H1 (cell line): ENCODE results near the gene STXBP6. TPM values are rescaled to one million over a fixed set of nuclear protein-coding genes. Genes with fewer than 3 reads are reported as not detected.

ENCODE experiments used
- CTCF ChIA-PET: fragments of 300-600 bp; sonication (Branson Sonifier 250); formaldehyde crosslinking; loops from one replicate; lab custom pipeline; 2021; ENCODE audit not compliant: partially characterized antibody; lab: Charles Lee
- POLR2A ChIA-PET: fragments of 300-600 bp; sonication (Branson Sonifier 250); formaldehyde crosslinking; loops from one replicate; lab custom pipeline; 2021; ENCODE audit warnings: inconsistent platforms; ENCODE audit not compliant: partially characterized antibody; lab: Charles Lee
- DNase-seq, 2 experiments: peaks; one replicate each; pipeline versions ENCODE4 v3.0.0 to v3.0.0-alpha.2; 2010 to 2022; ENCODE audit warnings: low spot score in 2 of 2, low read depth in 1 of 2, mixed read lengths in 1 of 2
- FAIRE-seq: peaks from 2 replicates; lab custom pipeline; 2011; peaks lifted over from hg19 to GRCh38; lab: Jason Lieb, UNC
- H2AFZ ChIP-seq: 2 replicates; pipeline ENCODE4 v1.8.1; 2012; ENCODE audit warnings: low read length, inconsistent platforms
- H2AK5ac ChIP-seq: 2 replicates; pipeline ENCODE4 v1.6.1; 2013; ENCODE audit warnings: low read depth, low read length
- H2BK120ac ChIP-seq: replicated peaks from 2 replicates; pipeline ENCODE3; 2013; ENCODE audit warnings: low read depth, low read length, inconsistent platforms
- H2BK12ac ChIP-seq: 2 replicates; pipeline ENCODE4 v1.6.1; 2013; ENCODE audit warnings: low read depth, low read length
- H2BK15ac ChIP-seq: 2 replicates; pipeline ENCODE4 v1.6.1; 2013; ENCODE audit warnings: low read length
- H2BK20ac ChIP-seq: 2 replicates; pipeline ENCODE4 v1.6.1; 2013; ENCODE audit warnings: low read length
- H2BK5ac ChIP-seq: 2 replicates; pipeline ENCODE4 v1.6.1; 2013; ENCODE audit warnings: low read depth, low read length
- H3K14ac ChIP-seq: 2 replicates; pipeline ENCODE4 v1.6.1; 2013; ENCODE audit warnings: inconsistent platforms; ENCODE audit not compliant: insufficient read length
- H3K18ac ChIP-seq: 2 replicates; pipeline ENCODE4 v1.6.1; 2013; ENCODE audit warnings: low read length; ENCODE audit errors: extremely low read depth
- H3K23ac ChIP-seq: 2 replicates; pipeline ENCODE4 v1.6.1; 2013; ENCODE audit warnings: inconsistent platforms; ENCODE audit not compliant: insufficient read length
- H3K23me2 ChIP-seq: 2 replicates; pipeline ENCODE4 v1.6.1; 2013; ENCODE audit warnings: low read depth, low read length
- H3K27ac ChIP-seq: 2 replicates; pipeline ENCODE4 v1.6.1; 2011; ENCODE audit warnings: low read depth, low read length, inconsistent platforms
- H3K27me3 ChIP-seq, 4 experiments: replicated peaks in 1 of 4; 1 replicate in 1 of 4; 2 replicates in 3 of 4; pipeline versions ENCODE4 v1.6.1 to v1.8.1; 2011 to 2013; ENCODE audit warnings: low read length in 3 of 4, mild to moderate bottlenecking in 3 of 4, inconsistent platforms in 2 of 4, mixed read lengths in 2 of 4, moderate library complexity in 1 of 4; ENCODE audit not compliant: control insufficient read depth in 3 of 4, insufficient read depth in 3 of 4; ENCODE audit errors: extremely low read depth in 1 of 4
- H3K36me3 ChIP-seq, 4 experiments: 2 replicates each; pipeline versions ENCODE4 v1.6.1 to v1.8.1; 2011 to 2013; ENCODE audit warnings: mild to moderate bottlenecking in 4 of 4, low read length in 3 of 4, moderate library complexity in 2 of 4, control low read depth in 1 of 4, inconsistent platforms in 1 of 4; ENCODE audit not compliant: insufficient read depth in 4 of 4, control insufficient read depth in 2 of 4
- H3K4ac ChIP-seq: replicated peaks from 2 replicates; pipeline ENCODE3; 2013; ENCODE audit warnings: low read length, low read depth, mixed read lengths, inconsistent platforms; ENCODE audit not compliant: insufficient read length
- H3K4me1 ChIP-seq, 4 experiments: replicated peaks in 1 of 4; 1 replicate in 1 of 4; 2 replicates in 3 of 4; pipeline versions ENCODE4 v1.6.1 to v1.8.1; 2011 to 2013; ENCODE audit warnings: low read length in 3 of 4, inconsistent platforms in 2 of 4, mixed read lengths in 1 of 4; ENCODE audit not compliant: insufficient read depth in 4 of 4, control insufficient read depth in 3 of 4
- H3K4me2 ChIP-seq, 2 experiments: 2 replicates each; pipeline versions ENCODE4 v1.6.1 to v1.8.1; 2011 to 2013; ENCODE audit warnings: low read depth in 2 of 2, low read length in 2 of 2, control low read depth in 1 of 2, inconsistent platforms in 1 of 2, mild to moderate bottlenecking in 1 of 2; ENCODE audit not compliant: insufficient read depth in 1 of 2
- H3K4me3 ChIP-seq, 4 experiments: fragments of 200-600, 300-600 bp in 1 of 4; sonication (generic), shearing (Covaris generic), sonication (Bioruptor Twin) in 1 of 4; 2 replicates each; pipeline versions ENCODE4 v1.5.1 to v1.8.1; 2011 to 2016; ENCODE audit warnings: low read length in 4 of 4, low read depth in 3 of 4, control low read depth in 2 of 4, inconsistent platforms in 2 of 4, mild to moderate bottlenecking in 2 of 4, mixed read lengths in 1 of 4, moderate library complexity in 1 of 4; ENCODE audit not compliant: insufficient read depth in 2 of 4; ENCODE audit errors: extremely low read depth in 1 of 4
- H3K56ac ChIP-seq: replicated peaks from 2 replicates; pipeline ENCODE3; 2013; ENCODE audit warnings: low read depth, mild to moderate bottlenecking, mixed read lengths, low read length, inconsistent platforms; ENCODE audit not compliant: insufficient read length
- H3K79me1 ChIP-seq: 2 replicates; pipeline ENCODE4 v1.6.1; 2013; ENCODE audit warnings: low read depth, low read length, control low read depth
- H3K79me2 ChIP-seq, 2 experiments: 2 replicates each; pipeline versions ENCODE4 v1.6.1 to v1.8.1; 2012 to 2013; ENCODE audit warnings: low read length in 2 of 2, mild to moderate bottlenecking in 2 of 2, inconsistent platforms in 1 of 2; ENCODE audit not compliant: insufficient read depth in 2 of 2, control insufficient read depth in 1 of 2
- H3K9ac ChIP-seq, 4 experiments: replicated peaks in 1 of 4; 1 replicate in 1 of 4; 2 replicates in 3 of 4; pipeline versions ENCODE4 v1.6.1 to v1.8.1; 2011 to 2013; ENCODE audit warnings: low read depth in 3 of 4, low read length in 3 of 4, control low read depth in 2 of 4, mild to moderate bottlenecking in 2 of 4, moderate library complexity in 2 of 4, inconsistent platforms in 1 of 4; ENCODE audit errors: extremely low read depth in 1 of 4
- H3K9me3 ChIP-seq, 2 experiments: 2 replicates each; pipeline versions ENCODE4 v1.6.1 to v1.8.1; 2012 to 2013; ENCODE audit warnings: mild to moderate bottlenecking in 2 of 2, moderate library complexity in 2 of 2, control low read depth in 1 of 2, inconsistent platforms in 1 of 2, low read depth in 1 of 2, low read length in 1 of 2, mixed read lengths in 1 of 2; ENCODE audit not compliant: insufficient read depth in 2 of 2
- H4K20me1 ChIP-seq, 2 experiments: replicated peaks in 1 of 2; 2 replicates each; pipeline versions ENCODE3 to v1.8.1; 2011 to 2013; ENCODE audit warnings: inconsistent platforms in 2 of 2, low read length in 2 of 2, mild to moderate bottlenecking in 1 of 2; ENCODE audit not compliant: insufficient read depth in 2 of 2, control insufficient read depth in 1 of 2
- H4K5ac ChIP-seq: 2 replicates; pipeline ENCODE4 v1.6.1; 2013; ENCODE audit warnings: low read length, low read depth, mixed read lengths, inconsistent platforms; ENCODE audit not compliant: insufficient read length
- H4K8ac ChIP-seq: 2 replicates; pipeline ENCODE4 v1.8.0; 2013; ENCODE audit warnings: mild to moderate bottlenecking, moderate library complexity, low read length, inconsistent platforms; ENCODE audit not compliant: insufficient read depth; ENCODE audit errors: extremely low read depth
- H4K91ac ChIP-seq: replicated peaks from 2 replicates; pipeline ENCODE3; 2013; ENCODE audit warnings: low read length, mixed read lengths, inconsistent platforms; ENCODE audit not compliant: insufficient read length
- BACH1 ChIP-seq: IDR thresholded peaks from 2 replicates; pipeline ENCODE4 v1.6.1; 2012; ENCODE audit warnings: low read length, improper control_type of control experiment
- BRCA1 ChIP-seq: IDR thresholded peaks from 2 replicates; pipeline ENCODE4 v1.6.1; 2012; ENCODE audit warnings: low read depth, low read length, improper control_type of control experiment
- CEBPB ChIP-seq: IDR thresholded peaks from 2 replicates; pipeline ENCODE4 v1.6.1; 2012; ENCODE audit warnings: low read depth, low read length
- CREB1 ChIP-seq: IDR thresholded peaks from 2 replicates; pipeline ENCODE4 v1.6.1; 2012; ENCODE audit warnings: inconsistent platforms
- CTBP2 ChIP-seq: IDR thresholded peaks from 2 replicates; pipeline ENCODE4 v1.7.0; 2011; ENCODE audit warnings: borderline replicate concordance, mild to moderate bottlenecking, moderate library complexity, mixed read lengths, low read length; ENCODE audit not compliant: insufficient read depth, insufficient read length
- EZH2 ChIP-seq: fragments of 200-600 bp; sonication (generic); IDR thresholded peaks from 2 replicates; pipeline ENCODE4 v1.7.1; 2012; ENCODE audit warnings: low read depth, mild to moderate bottlenecking, moderate library complexity, low read length, inconsistent platforms; ENCODE audit not compliant: severe bottlenecking
- GABPA ChIP-seq: IDR thresholded peaks from 2 replicates; pipeline ENCODE4 v1.6.1; 2011; ENCODE audit warnings: mild to moderate bottlenecking, low read length, moderate library complexity, borderline replicate concordance; ENCODE audit not compliant: insufficient read depth
- HDAC6 ChIP-seq: IDR thresholded peaks from one replicate; pipeline ENCODE4 v1.7.1; 2012; ENCODE audit warnings: low read depth, mild to moderate bottlenecking, inconsistent platforms, low read length, moderate library complexity
- KDM5A ChIP-seq: fragments of 200-600 bp; IDR thresholded peaks from 2 replicates; pipeline ENCODE4 v1.7.1; 2012; ENCODE audit warnings: mild to moderate bottlenecking, low read length, inconsistent platforms, mixed read lengths
- NRF1 ChIP-seq: IDR thresholded peaks from 2 replicates; pipeline ENCODE4 v1.6.1; 2011; ENCODE audit warnings: mild to moderate bottlenecking, low read depth, low read length, improper control_type of control experiment
- SP2 ChIP-seq: IDR thresholded peaks from 2 replicates; pipeline ENCODE4 v1.6.1; 2012; ENCODE audit warnings: mild to moderate bottlenecking, low read length, inconsistent platforms
- TAF1 ChIP-seq: IDR thresholded peaks from 2 replicates; pipeline ENCODE4 v1.6.1; 2011; ENCODE audit warnings: mild to moderate bottlenecking, low read depth, low read length
- WGBS, 2 experiments: shearing (Covaris generic) in 1 of 2; methylation state at CpG; one replicate each; pipeline versions ENCODE4 v1.1.6 to v1.1.7; 2013 to 2015; ENCODE audit warnings: low lambda C conversion rate in 2 of 2, mixed read lengths in 2 of 2, inconsistent platforms in 1 of 2, low coverage in 1 of 2, missing lambda C conversion rate in 1 of 2; ENCODE audit not compliant: insufficient replicate concordance in 2 of 2, insufficient coverage in 1 of 2, insufficient read length in 1 of 2; ENCODE audit errors: extremely low coverage in 1 of 2, missing lambda C conversion rate in 1 of 2; 5-methylcytosine and 5-hydroxymethylcytosine counted together
- polyA plus RNA-seq, 7 experiments: library from polyadenylated mRNA; depleted of rRNA in 3 of 7; stranded (reverse) in 5 of 7; unstranded in 2 of 7; fragments of >200 nt in 5 of 7; fragments of 200-250 nt in 2 of 7; gene quantifications; 1 replicate in 5 of 7; 2 replicates in 1 of 7; 4 replicates in 1 of 7; pipeline versions ENCODE4 v1.2.1 to v1.2.3, GENCODE V29; 2011 to 2013; ENCODE audit warnings: missing spikeins in 2 of 7, mixed read lengths in 2 of 7
- total RNA-seq: library from RNA; stranded (reverse); fragmentation: NEBNext Ultra II Directional; extraction: Animal tissue kit (Norgen Biotek cat#: 25700); gene quantifications from 2 replicates; pipeline ENCODE4 v1.2.1, GENCODE V29; 2021
- TF ChIP-seq, protein P1 (sequence below), 3 experiments: IDR thresholded peaks; 1 replicate in 2 of 3; 2 replicates in 1 of 3; pipeline versions ENCODE4 v1.5.1 to v1.6.1; 2011; ENCODE audit warnings: low read length in 3 of 3, mild to moderate bottlenecking in 3 of 3, inconsistent platforms in 2 of 3, low read depth in 1 of 3, moderate library complexity in 1 of 3; ENCODE audit not compliant: insufficient read depth in 1 of 3; ENCODE audit errors: control extremely low read depth in 1 of 3

Gene STXBP6
- total and polyA plus RNA-seq, 2 of the 8 experiments (the other 6 are each of a cell fraction or from before 2014, with no cell fraction given): 9.4 to 18.1 TPM

DNA sequence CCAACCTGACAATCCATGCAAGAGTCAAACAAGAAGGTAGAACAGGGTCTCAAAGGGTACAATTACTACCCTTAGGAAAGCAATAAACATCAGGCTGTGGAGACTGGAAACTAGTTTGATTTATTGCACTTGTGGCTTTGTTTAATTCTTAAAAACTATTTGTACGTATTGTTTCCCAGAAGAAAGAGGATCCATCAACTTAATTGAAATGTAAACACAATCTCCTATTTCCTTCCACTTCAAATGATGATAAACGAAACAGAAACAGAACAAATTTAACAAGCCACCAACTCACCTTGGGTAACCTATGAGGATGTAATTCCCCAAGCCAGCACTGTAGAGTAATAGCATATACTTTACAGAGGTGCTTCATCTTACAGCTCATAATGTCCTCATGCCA, 8.0 kb downstream of the STXBP6 start:
- H2AFZ ChIP-seq: no peak overlapping the region
- H3K79me1 ChIP-seq: no peaks in the 10 kb centered on the region
- H2BK12ac ChIP-seq: no peak overlapping the region
- no peak overlapping the region for H3K4me2 ChIP-seq
- no peaks in the 10 kb centered on the region for H3K27me3 ChIP-seq
- H3K9me3 ChIP-seq: no peaks in the 10 kb centered on the region
- DNase-seq: no peak
- H3K14ac ChIP-seq: no peak overlapping the region
- CTCF ChIA-PET: interaction anchor here (0.6 to 3.8 kb wide), 28 partner anchors 10 to 584 kb away, joined by 3 to 80 read pairs (median 5); no protein-coding TSS in a partner anchor
- POLR2A ChIA-PET: no interaction called here
- H3K27ac ChIP-seq: no peak overlapping the region
- no peak overlapping the region for H4K5ac ChIP-seq
- H3K23ac ChIP-seq: no peak overlapping the region
- no peak overlapping the region for H4K8ac ChIP-seq
- 96% methylated on average over 2 of the region's 2 CpGs; no CpG with 5 or more reads in 1 of the 2 experiments for WGBS, 2 experiments
- H3K18ac ChIP-seq: no peak overlapping the region
- H3K9ac ChIP-seq: no peak overlapping the region
- H3K4ac ChIP-seq: peak overlapping the region; percentile 54
- H2BK20ac ChIP-seq: no peak overlapping the region
- H2AK5ac ChIP-seq: no peak overlapping the region
- no peaks in the 10 kb centered on the region for H3K36me3 ChIP-seq
- no peak overlapping the region for H2BK5ac ChIP-seq
- peaks cover 2 to 8% of the 10 kb centered on the region in 2 experiments; a peak in 1 of 4 replicates for H3K79me2 ChIP-seq
- no peak overlapping the region for H3K4me3 ChIP-seq
- H3K4me1 ChIP-seq: peaks cover 0 to 2% (median 0%) of the 10 kb centered on the region in 4 experiments; a peak in 1 of 7 replicates
- no peak overlapping the region for H4K91ac ChIP-seq
- no peak overlapping the region for H2BK15ac ChIP-seq
- no peak for FAIRE-seq
- H2BK120ac ChIP-seq: no peak overlapping the region
- H4K20me1 ChIP-seq: no peaks in the 10 kb centered on the region
- H3K56ac ChIP-seq: no peak overlapping the region
- H3K23me2 ChIP-seq: no peaks in the 10 kb centered on the region
- TF ChIP-seq EZH2 (no peak), CEBPB (no peak), SP2 (no peak), GABPA (no peak), CREB1 (no peak), NRF1 (no peak), KDM5A (no peak), CTBP2 (no peak), BACH1 (no peak), TAF1 (no peak), BRCA1 (no peak), HDAC6 (no peak)
- TF ChIP-seq, protein P1, sequence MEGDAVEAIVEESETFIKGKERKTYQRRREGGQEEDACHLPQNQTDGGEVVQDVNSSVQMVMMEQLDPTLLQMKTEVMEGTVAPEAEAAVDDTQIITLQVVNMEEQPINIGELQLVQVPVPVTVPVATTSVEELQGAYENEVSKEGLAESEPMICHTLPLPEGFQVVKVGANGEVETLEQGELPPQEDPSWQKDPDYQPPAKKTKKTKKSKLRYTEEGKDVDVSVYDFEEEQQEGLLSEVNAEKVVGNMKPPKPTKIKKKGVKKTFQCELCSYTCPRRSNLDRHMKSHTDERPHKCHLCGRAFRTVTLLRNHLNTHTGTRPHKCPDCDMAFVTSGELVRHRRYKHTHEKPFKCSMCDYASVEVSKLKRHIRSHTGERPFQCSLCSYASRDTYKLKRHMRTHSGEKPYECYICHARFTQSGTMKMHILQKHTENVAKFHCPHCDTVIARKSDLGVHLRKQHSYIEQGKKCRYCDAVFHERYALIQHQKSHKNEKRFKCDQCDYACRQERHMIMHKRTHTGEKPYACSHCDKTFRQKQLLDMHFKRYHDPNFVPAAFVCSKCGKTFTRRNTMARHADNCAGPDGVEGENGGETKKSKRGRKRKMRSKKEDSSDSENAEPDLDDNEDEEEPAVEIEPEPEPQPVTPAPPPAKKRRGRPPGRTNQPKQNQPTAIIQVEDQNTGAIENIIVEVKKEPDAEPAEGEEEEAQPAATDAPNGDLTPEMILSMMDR (IDR thresholded peaks at IDR 0.05; ENCODE audit: control extremely low read depth in 1 of 3, insufficient read depth in 1 of 3, low read depth in 1 of 3, low read length in 3 of 3): no peak
